BLaER1 treated with 17β-estradiol and CSF1 and Interleukin-3, amounts not matched to agents 10 nM and 100 nM (cell line): ENCODE measurements around the gene EFCAB6.

Experiments used
- H3K27ac ChIP-seq, 11 experiments: shearing (Covaris generic); formaldehyde crosslinking; 2 replicates each; pipeline ENCODE4 v1.8.1; 2022
- H3K27me3 ChIP-seq, 11 experiments: shearing (Covaris generic); formaldehyde crosslinking; 2 replicates each; pipeline ENCODE4 v1.8.1; 2022
- H3K36me3 ChIP-seq, 11 experiments: shearing (Covaris generic); formaldehyde crosslinking; 2 replicates each; pipeline ENCODE4 v1.8.1; 2022
- H3K4me1 ChIP-seq, 10 experiments: shearing (Covaris generic); formaldehyde crosslinking; 2 replicates each; pipeline ENCODE4 v1.8.1; 2022
- H3K4me2 ChIP-seq, 11 experiments: shearing (Covaris generic); formaldehyde crosslinking; 2 replicates each; pipeline ENCODE4 v1.8.1; 2022
- H3K4me3 ChIP-seq, 10 experiments: shearing (Covaris generic); formaldehyde crosslinking; 2 replicates each; pipeline ENCODE4 v1.8.1; 2022
- H3K9ac ChIP-seq, 11 experiments: shearing (Covaris generic); formaldehyde crosslinking; 2 replicates each; pipeline ENCODE4 v1.8.1; 2022
- H3K9me3 ChIP-seq, 11 experiments: shearing (Covaris generic); formaldehyde crosslinking; replicated peaks in 1 of 11; 2 replicates each; pipeline ENCODE4 v1.8.1; 2022
- H4K20me1 ChIP-seq, 11 experiments: shearing (Covaris generic); formaldehyde crosslinking; 2 replicates each; pipeline ENCODE4 v1.8.1; 2022
- Cebpa-rat ChIP-seq, 11 experiments: shearing (Covaris generic); IDR thresholded peaks; 2 replicates each; pipeline ENCODE4 v1.8.1; 2022

EFCAB6 gene

GRCh38 chr22:43783777-43784176 is 28.3 kb downstream of the EFCAB6 start:
- H3K4me1 ChIP-seq, result no peaks in the 10 kb centered on the region
- H3K4me3 ChIP-seq, result no peak overlapping the region
- no peaks in the 10 kb centered on the region for H3K36me3 ChIP-seq
- H3K4me2 ChIP-seq, result no peak overlapping the region
- H3K27me3 ChIP-seq, result no peaks in the 10 kb centered on the region
- no peaks in the 10 kb centered on the region for H4K20me1 ChIP-seq
- H3K9ac ChIP-seq, result no peak overlapping the region
- no peak overlapping the region for H3K27ac ChIP-seq
- no peak for TF ChIP-seq Cebpa-rat (IDR thresholded peaks at IDR 0.05)
- no peaks in the 10 kb centered on the region for H3K9me3 ChIP-seq

- Histone ChIP-seq H4K20me1 (no peaks in the 10 kb centered on the region), H3K36me3 (no peaks in the 10 kb centered on the region), H3K27me3 (no peaks in the 10 kb centered on the region), H3K4me3 (no peak overlapping the region), H3K4me2 (no peak overlapping the region), H3K9ac (no peak overlapping the region), H3K27ac (no peak overlapping the region), H3K9me3 (no peaks in the 10 kb centered on the region), H3K4me1 (peaks cover 0 to 7% (median 0%) of the 10 kb centered on the region in 10 experiments; a peak in 8 of 20 replicates)
- TF ChIP-seq Cebpa-rat (IDR thresholded peaks at IDR 0.05), result no peak
Measured at GRCh38 chr22:43782448-43782847, 29.7 kb downstream of the EFCAB6 start.

- TF ChIP-seq Cebpa-rat (IDR thresholded peaks at IDR 0.05), result no peak
- Histone ChIP-seq H3K4me2 (peak overlapping the region in 4 of 11 experiments; percentile 9 to 65 (median 22); a peak in 6 of 22 replicates), H3K4me3 (no peak overlapping the region)
Measured at GRCh38 chr22:43777286-43777685, 34.8 kb downstream of the EFCAB6 start.

GRCh38 chr22:43776081-43776670 is 35.9 kb downstream of the EFCAB6 start:
- TF ChIP-seq Cebpa-rat (IDR thresholded peaks at IDR 0.05), result no peak
- H3K27ac ChIP-seq, result no peak overlapping the region
- no peaks in the 10 kb centered on the region for H3K36me3 ChIP-seq

More at GRCh38 chr22:43777286-43777685, 34.8 kb downstream of the EFCAB6 start:
- no peaks in the 10 kb centered on the region for H3K9me3 ChIP-seq
- H3K36me3 ChIP-seq, result no peaks in the 10 kb centered on the region
- H3K9ac ChIP-seq, result peak overlapping the region in 1 of 11 experiments; percentile 15; a peak in 1 of 22 replicates
- no peak overlapping the region for H3K27ac ChIP-seq
- no peaks in the 10 kb centered on the region for H3K27me3 ChIP-seq
- no peaks in the 10 kb centered on the region for H4K20me1 ChIP-seq
- H3K4me1 ChIP-seq, result peaks cover 0 to 13% (median 0%) of the 10 kb centered on the region in 10 experiments; a peak in 8 of 20 replicates

GRCh38 chr22:43774318-43774915 is 37.7 kb downstream of the EFCAB6 start:
- Histone ChIP-seq H3K4me2 (no peak overlapping the region), H3K36me3 (no peaks in the 10 kb centered on the region), H3K4me3 (no peak overlapping the region), H3K9ac (no peak overlapping the region), H3K9me3 (no peaks in the 10 kb centered on the region), H3K27ac (no peak overlapping the region), H4K20me1 (no peaks in the 10 kb centered on the region), H3K4me1 (peaks cover 0 to 13% (median 0%) of the 10 kb centered on the region in 10 experiments; a peak in 8 of 20 replicates), H3K27me3 (no peaks in the 10 kb centered on the region)
- TF ChIP-seq Cebpa-rat (IDR thresholded peaks at IDR 0.05), result no peak

More at GRCh38 chr22:43776081-43776670, 35.9 kb downstream of the EFCAB6 start:
- Histone ChIP-seq H3K9ac (no peak overlapping the region), H3K9me3 (no peaks in the 10 kb centered on the region), H4K20me1 (no peaks in the 10 kb centered on the region), H3K4me2 (no peak overlapping the region), H3K27me3 (no peaks in the 10 kb centered on the region), H3K4me1 (peaks cover 0 to 13% (median 0%) of the 10 kb centered on the region in 10 experiments; a peak in 8 of 20 replicates), H3K4me3 (no peak overlapping the region)

- Histone ChIP-seq H3K4me2 (no peak overlapping the region), H3K27ac (no peak overlapping the region)
- no peak for TF ChIP-seq Cebpa-rat (IDR thresholded peaks at IDR 0.05)
Measured at GRCh38 chr22:43772831-43773230, 39.3 kb downstream of the EFCAB6 start.

GRCh38 chr22:43755452-43755851 is 56.7 kb downstream of the EFCAB6 start:
- Histone ChIP-seq H3K27me3 (no peaks in the 10 kb centered on the region), H3K4me1 (no peaks in the 10 kb centered on the region), H3K27ac (no peak overlapping the region), H3K36me3 (no peaks in the 10 kb centered on the region), H3K4me3 (no peak overlapping the region), H3K4me2 (no peak overlapping the region), H3K9ac (no peak overlapping the region), H4K20me1 (no peaks in the 10 kb centered on the region), H3K9me3 (peaks cover 0 to 6% (median 4%) of the 10 kb centered on the region in 11 experiments; a peak in 6 of 22 replicates)
- no peak for TF ChIP-seq Cebpa-rat (IDR thresholded peaks at IDR 0.05)

More at GRCh38 chr22:43772831-43773230, 39.3 kb downstream of the EFCAB6 start:
- Histone ChIP-seq H3K4me3 (no peak overlapping the region), H3K4me1 (peaks cover 0 to 10% (median 0%) of the 10 kb centered on the region in 10 experiments; a peak in 8 of 20 replicates), H3K36me3 (no peaks in the 10 kb centered on the region), H3K9ac (no peak overlapping the region), H3K27me3 (no peaks in the 10 kb centered on the region), H3K9me3 (no peaks in the 10 kb centered on the region), H4K20me1 (no peaks in the 10 kb centered on the region)

GRCh38 chr22:43755011-43755410 is 57.1 kb downstream of the EFCAB6 start:
- Histone ChIP-seq H3K4me3 (no peak overlapping the region), H3K4me1 (no peaks in the 10 kb centered on the region), H3K27ac (no peak overlapping the region), H3K9ac (no peak overlapping the region), H3K4me2 (no peak overlapping the region), H3K36me3 (no peaks in the 10 kb centered on the region), H3K27me3 (no peaks in the 10 kb centered on the region), H4K20me1 (no peaks in the 10 kb centered on the region), H3K9me3 (peaks cover 0 to 6% (median 4%) of the 10 kb centered on the region in 11 experiments; a peak in 6 of 22 replicates)
- no peak for TF ChIP-seq Cebpa-rat (IDR thresholded peaks at IDR 0.05)

- TF ChIP-seq Cebpa-rat (IDR thresholded peaks at IDR 0.05), result no peak
- H3K4me1 ChIP-seq, result no peaks in the 10 kb centered on the region
- no peak overlapping the region for H3K4me3 ChIP-seq
- no peaks in the 10 kb centered on the region for H3K36me3 ChIP-seq
- H3K9me3 ChIP-seq, result peaks cover 0 to 6% (median 4%) of the 10 kb centered on the region in 11 experiments; a peak in 6 of 22 replicates
- H3K4me2 ChIP-seq, result no peak overlapping the region
- no peak overlapping the region for H3K27ac ChIP-seq
- H3K9ac ChIP-seq, result no peak overlapping the region
- no peaks in the 10 kb centered on the region for H3K27me3 ChIP-seq
- H4K20me1 ChIP-seq, result no peaks in the 10 kb centered on the region
Measured at GRCh38 chr22:43754176-43754575, 57.9 kb downstream of the EFCAB6 start.
